NB4 (cell line): ENCODE data around the gene LRRN1.

Experiments used
- POLR2A ChIP-seq: IDR thresholded peaks from 2 replicates; pipeline ENCODE4 v1.6.1; 2011; ENCODE audit warnings: mild to moderate bottlenecking; ENCODE audit not compliant: insufficient read length; ENCODE audit errors: extremely low read depth
- TF ChIP-seq, protein P1 (sequence below): IDR thresholded peaks from one replicate; pipeline ENCODE4 v1.5.1; 2012; ENCODE audit warnings: low read depth, low read length

- TF ChIP-seq, protein P1, sequence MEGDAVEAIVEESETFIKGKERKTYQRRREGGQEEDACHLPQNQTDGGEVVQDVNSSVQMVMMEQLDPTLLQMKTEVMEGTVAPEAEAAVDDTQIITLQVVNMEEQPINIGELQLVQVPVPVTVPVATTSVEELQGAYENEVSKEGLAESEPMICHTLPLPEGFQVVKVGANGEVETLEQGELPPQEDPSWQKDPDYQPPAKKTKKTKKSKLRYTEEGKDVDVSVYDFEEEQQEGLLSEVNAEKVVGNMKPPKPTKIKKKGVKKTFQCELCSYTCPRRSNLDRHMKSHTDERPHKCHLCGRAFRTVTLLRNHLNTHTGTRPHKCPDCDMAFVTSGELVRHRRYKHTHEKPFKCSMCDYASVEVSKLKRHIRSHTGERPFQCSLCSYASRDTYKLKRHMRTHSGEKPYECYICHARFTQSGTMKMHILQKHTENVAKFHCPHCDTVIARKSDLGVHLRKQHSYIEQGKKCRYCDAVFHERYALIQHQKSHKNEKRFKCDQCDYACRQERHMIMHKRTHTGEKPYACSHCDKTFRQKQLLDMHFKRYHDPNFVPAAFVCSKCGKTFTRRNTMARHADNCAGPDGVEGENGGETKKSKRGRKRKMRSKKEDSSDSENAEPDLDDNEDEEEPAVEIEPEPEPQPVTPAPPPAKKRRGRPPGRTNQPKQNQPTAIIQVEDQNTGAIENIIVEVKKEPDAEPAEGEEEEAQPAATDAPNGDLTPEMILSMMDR = no peak
- no peak for TF ChIP-seq POLR2A
Measured at GRCh38 chr3:3776607-3777006, 22.6 kb upstream of the LRRN1 start.
